Measurements from ENCODE around the gene FSTL3.
"Not testable (repeated sequence)": the region's sequence is repeated elsewhere in the genome, so short reads cannot be mapped to it uniquely, and the experiment has no call there.

FSTL3 gene

GRCh38 chr19:661427-662196 is 14.6 kb upstream of the FSTL3 start:
- DNase-seq, result peak in 2 of 4 experiments; percentile 38 to 50

GRCh38 chr19:662207-662961 is 13.8 kb upstream of the FSTL3 start:
- DNase-seq, result peak; percentile 36 to 61 (median 54)

- DNase-seq, result peak; percentile 88 to 93 (median 91)
These were observed 13.1 kb upstream of the FSTL3 start, which contains the start of gene RNF126 for GRCh38 chr19:662962-663681. TSS of gene RNF126 (minus strand) at chr19:663214. CDS start at chr19:663121, 93 bp downstream.

GRCh38 chr19:663682-664117 is 12.5 kb upstream of the FSTL3 start:
- no peak for DNase-seq

GRCh38 chr19:664913-665443 is 11.2 kb upstream of the FSTL3 start:
- peak; percentile 36 to 75 (median 53) for DNase-seq

- not testable (repeated sequence) for DNase-seq
These were observed 9.1 kb upstream of the FSTL3 start for GRCh38 chr19:666985-667573.

- DNase-seq, result not testable (repeated sequence)
These were observed 7.3 kb upstream of the FSTL3 start for GRCh38 chr19:668675-669434.

GRCh38 chr19:670609-671075 is 5.5 kb upstream of the FSTL3 start:
- no peak for DNase-seq

- no peak for DNase-seq
These were observed 1.7 kb upstream of the FSTL3 start for GRCh38 chr19:674282-675151.

- no peak for DNase-seq
These were observed 219 bp upstream of the FSTL3 start for GRCh38 chr19:676007-676338.

GRCh38 chr19:677201-677600 is 1.0 kb downstream of the FSTL3 start:
- no peak for DNase-seq

GRCh38 chr19:677601-678436 is 1.6 kb downstream of the FSTL3 start:
- no peak for DNase-seq

- no peak for DNase-seq
These were observed 2.7 kb downstream of the FSTL3 start for GRCh38 chr19:678791-679388.

GRCh38 chr19:679418-680286 is 3.5 kb downstream of the FSTL3 start:
- DNase-seq, result no peak

GRCh38 chr19:680287-681028 is 4.3 kb downstream of the FSTL3 start:
- DNase-seq, result peak; percentile 99

GRCh38 chr19:681029-682019 is 5.1 kb downstream of the FSTL3 start:
- peak in 1 of 4 experiments; percentile 77 for DNase-seq
